ENCODE measurements around the gene SEC61A1. TPM values are rescaled to one million over a fixed set of nuclear protein-coding genes. Genes with fewer than 3 reads are reported as not detected.

Gene SEC61A1
- total RNA-seq, 6 experiments from 2014 or later, result 120 to 187 (median 151) TPM

- intact Hi-C loops (cut with DNase I), result no loop called here
- Histone ChIP-seq H3K4me3 (no peak overlapping the region), H3K27me3 (no peaks in the 10 kb centered on the region), H3K4me1 (peaks cover 0 to 12% (median under 1%) of the 10 kb centered on the region in 4 donors), H3K36me3 (no peaks in the 10 kb centered on the region), H3K27ac (no peak overlapping the region), H3K9me3 (no peaks in the 10 kb centered on the region)
- WGBS (ENCODE audit: insufficient coverage, low coverage, low lambda C conversion rate, missing lambda C conversion rate), result 91% methylated on average over 1 of the region's 1 CpG
- no peak for ATAC-seq
- DNase-seq, result no peak
- TF ChIP-seq POLR2A (IDR thresholded peaks at IDR 0.05) (no peak), CTCF (IDR thresholded peaks at IDR 0.05) (no peak)
These were observed 35.7 kb upstream of the SEC61A1 start for GRCh38 chr3:128016502-128016901.

GRCh38 chr3:128021768-128022372 is 30.4 kb upstream of the SEC61A1 start:
- Histone ChIP-seq H3K36me3 (no peaks in the 10 kb centered on the region), H3K9me3 (no peaks in the 10 kb centered on the region), H3K4me3 (no peak overlapping the region), H3K27ac (no peak overlapping the region), H3K4me1 (no peaks in the 10 kb centered on the region), H3K27me3 (no peaks in the 10 kb centered on the region)
- TF ChIP-seq CTCF (IDR thresholded peaks at IDR 0.05) (no peak), POLR2A (IDR thresholded peaks at IDR 0.05) (no peak)
- intact Hi-C loops (cut with DNase I), result no loop called here
- DNase-seq (no peak), ATAC-seq (peak in 1 of 4 donors; percentile 13)
- 63% methylated on average over 5 of the region's 10 CpGs for WGBS (ENCODE audit: insufficient coverage, low coverage, low lambda C conversion rate, missing lambda C conversion rate)

- TF ChIP-seq POLR2A (IDR thresholded peaks at IDR 0.05) (no peak), CTCF (IDR thresholded peaks at IDR 0.05) (no peak)
- Histone ChIP-seq H3K4me3 (no peak overlapping the region), H3K27me3 (no peaks in the 10 kb centered on the region), H3K4me1 (peaks cover 0 to 27% (median 3%) of the 10 kb centered on the region in 4 donors), H3K9me3 (no peaks in the 10 kb centered on the region), H3K27ac (no peak overlapping the region), H3K36me3 (no peaks in the 10 kb centered on the region)
- ATAC-seq (peak in 3 of 4 donors; percentile 29 to 83 (median 45)), DNase-seq (peak in 1 of 3 donors; percentile 51)
- intact Hi-C loops (cut with DNase I), result no loop called here
These were observed 19.1 kb upstream of the SEC61A1 start for GRCh38 chr3:128033102-128033501.

- no CpG with 5 or more reads among the region's 1 CpG for WGBS (ENCODE audit: insufficient coverage, low coverage, low lambda C conversion rate, missing lambda C conversion rate)
- ATAC-seq (peak; percentile 70 to 88 (median 80)), DNase-seq (no peak)
- H3K27me3 ChIP-seq, result no peaks in the 10 kb centered on the region
- no peak overlapping the region for H3K4me3 ChIP-seq
- no peaks in the 10 kb centered on the region for H3K36me3 ChIP-seq
- TF ChIP-seq POLR2A (IDR thresholded peaks at IDR 0.05) (no peak), CTCF (IDR thresholded peaks at IDR 0.05) (no peak)
- peak overlapping the region in 1 of 3 donors; percentile 22 for H3K27ac ChIP-seq
- H3K4me1 ChIP-seq, result peaks cover 0 to 27% (median 3%) of the 10 kb centered on the region in 4 donors
- no peaks in the 10 kb centered on the region for H3K9me3 ChIP-seq
- intact Hi-C loops (cut with DNase I), result no loop called here
These were observed 16.1 kb upstream of the SEC61A1 start for GRCh38 chr3:128036119-128036518.
